Testis (tissue), 2 donors: ENCODE results near the gene PKD2L1.

Source experiments
- CTCF ChIP-seq, 3 experiments: fragments of 450-650 bp in 2 of 3; fragments of 200-600 bp in 1 of 3; sonication (generic) in 1 of 3; IDR thresholded peaks; one replicate each; pipeline ENCODE4 v1.5.1; 2016 to 2019; ENCODE audit warnings: antibody characterized with exemption in 3 of 3, mild to moderate bottlenecking in 2 of 3, moderate library complexity in 1 of 3
- POLR2A ChIP-seq: fragments of 450-650 bp; IDR thresholded peaks from one replicate; pipeline ENCODE4 v1.6.1; 2017; ENCODE audit warnings: antibody characterized with exemption, mild to moderate bottlenecking, moderate library complexity

GRCh38 chr10:100254191-100254590 lies 75.8 kb downstream of the PKD2L1 start:
- TF ChIP-seq CTCF (IDR thresholded peaks at IDR 0.05) (no peak), POLR2A (no peak)
